Measurements from ENCODE around the gene PIWIL1.

Gene PIWIL1

DNA sequence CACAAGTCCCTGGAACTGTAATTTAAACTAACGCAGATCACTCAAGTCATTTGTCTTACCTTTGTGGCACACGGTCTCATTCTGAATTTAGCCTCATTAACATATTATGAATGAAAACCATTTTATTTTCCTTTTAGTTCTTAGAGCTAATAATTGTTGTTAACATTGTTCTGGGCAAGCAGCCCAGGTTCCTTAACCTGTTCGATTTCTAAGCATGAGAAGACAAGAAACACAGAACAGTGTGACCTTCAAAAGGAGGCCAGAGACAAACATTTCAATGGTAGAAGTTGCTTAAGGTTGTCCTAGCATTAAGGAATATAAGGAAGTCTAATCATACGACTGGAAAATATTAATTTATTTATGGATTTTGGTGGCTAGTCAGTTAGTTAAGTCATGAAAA is 35.2 kb downstream of the PIWIL1 start:
- Mint-ChIP-seq H3K36me3 (peaks cover 0 to 1% of the 10 kb centered on the region in 2 donors), H3K27ac (no peak overlapping the region), H3K4me1 (no peaks in the 10 kb centered on the region), H3K27me3 (peaks cover 5 to 11% of the 10 kb centered on the region in 2 donors), H3K9me3 (peaks cover 0 to 4% of the 10 kb centered on the region in 2 donors), H3K4me3 (no peak overlapping the region)
- DNase-seq: no peak
- no peak for ATAC-seq (replicated peaks)

DNA sequence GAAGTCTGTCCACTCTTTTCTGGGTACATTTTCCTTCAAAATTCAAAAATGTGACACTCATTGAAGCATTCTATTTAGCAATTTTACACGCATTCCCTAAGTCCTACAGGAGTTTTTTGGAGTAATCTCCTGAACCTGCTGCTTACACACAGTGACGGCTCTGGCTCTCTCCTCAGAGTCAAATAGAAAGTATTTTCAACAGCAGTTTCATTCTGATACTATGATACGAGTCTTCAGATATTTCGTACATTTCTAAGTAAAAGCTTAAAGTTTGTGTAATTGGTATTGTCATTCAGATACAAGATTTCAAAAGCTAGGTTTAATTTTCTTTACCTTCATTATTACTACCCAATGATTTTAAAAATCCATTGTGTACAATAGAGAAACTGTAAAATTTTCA is 36.4 kb downstream of the PIWIL1 start:
- Mint-ChIP-seq H3K27ac (no peak overlapping the region), H3K27me3 (peaks cover 0 to 11% of the 10 kb centered on the region in 2 donors), H3K4me3 (no peak overlapping the region), H3K4me1 (no peaks in the 10 kb centered on the region), H3K9me3 (peaks cover 0 to under 1% of the 10 kb centered on the region in 2 donors), H3K36me3 (no peaks in the 10 kb centered on the region)
- DNase-seq (no peak), ATAC-seq (replicated peaks) (no peak)

DNA sequence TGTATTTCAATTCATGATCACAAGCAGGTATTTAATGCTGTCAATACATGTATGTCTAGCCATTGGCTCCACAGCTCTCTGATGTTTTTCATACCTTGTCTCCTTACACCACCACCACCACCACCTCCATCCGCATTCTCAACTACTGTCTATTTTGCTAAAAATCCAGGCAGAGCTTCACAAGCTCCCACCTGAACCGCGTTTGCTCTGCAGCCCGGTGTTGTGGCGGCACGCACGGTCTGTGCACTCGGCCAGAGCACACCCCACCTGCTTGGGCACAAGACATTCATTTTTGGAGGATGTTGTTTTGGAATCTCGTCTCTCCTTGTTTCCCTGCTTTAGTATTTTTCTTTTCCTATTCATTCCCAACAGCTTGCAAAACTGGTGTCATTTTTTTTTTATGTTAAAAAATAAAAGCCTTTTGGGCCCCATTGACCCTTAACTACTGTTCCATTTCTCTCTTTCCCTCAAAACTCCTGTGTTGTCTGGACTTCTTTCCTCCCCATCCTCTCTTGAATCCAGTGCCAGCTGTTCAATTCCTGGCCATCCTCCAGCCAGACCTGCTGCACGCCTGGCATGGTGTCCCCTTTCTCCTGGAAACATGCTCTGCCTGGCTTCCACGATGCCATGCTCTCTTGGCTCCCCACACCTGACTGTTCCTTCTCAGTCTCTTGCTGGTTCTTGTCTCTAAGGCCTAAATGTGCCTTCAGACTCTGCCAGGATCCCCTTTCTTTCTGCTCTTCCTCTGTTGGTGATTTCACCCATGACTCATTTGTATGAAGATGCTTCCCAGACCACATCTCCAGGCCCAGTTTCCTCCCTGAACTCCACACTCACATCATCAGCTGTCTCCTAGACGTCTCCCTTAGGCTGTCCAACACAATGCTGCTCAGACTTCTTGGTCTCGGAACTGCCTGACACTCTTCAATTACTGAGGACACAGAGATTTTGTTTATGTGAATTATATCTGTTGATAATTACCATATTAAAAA is 37.9 kb downstream of the PIWIL1 start:
- Mint-ChIP-seq H3K4me1 (no peaks in the 10 kb centered on the region), H3K27me3 (peaks cover 0 to 11% of the 10 kb centered on the region in 2 donors), H3K27ac (peak overlapping the region; percentile 62)

DNA sequence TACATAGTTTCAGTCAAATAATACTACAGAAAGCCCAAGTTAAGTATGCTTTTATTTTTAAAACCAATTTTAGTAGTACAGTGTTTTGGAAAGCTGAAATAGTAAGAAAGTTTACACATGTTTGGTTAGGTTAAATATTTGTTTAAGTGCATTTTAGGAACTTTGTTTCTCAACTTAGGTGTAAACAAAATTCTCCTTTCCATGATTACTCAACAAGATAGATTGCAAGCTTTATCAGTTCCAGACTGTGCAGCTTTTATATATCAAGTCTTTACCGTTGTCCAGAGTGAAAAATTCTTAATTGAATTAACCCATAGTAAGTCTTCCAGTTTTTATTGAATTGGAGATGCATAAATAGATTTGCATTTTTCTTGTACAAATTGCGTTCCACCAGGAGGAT is 45.1 kb downstream of the PIWIL1 start:
- no peaks in the 10 kb centered on the region for H3K4me1 Mint-ChIP-seq
- no peak overlapping the region for H3K4me3 Mint-ChIP-seq
- H3K9me3 Mint-ChIP-seq: peaks cover 0 to 11% of the 10 kb centered on the region in 2 donors
- no peaks in the 10 kb centered on the region for H3K27me3 Mint-ChIP-seq
- DNase-seq (no peak), ATAC-seq (replicated peaks) (no peak)
- H3K27ac Mint-ChIP-seq: no peak overlapping the region
- H3K36me3 Mint-ChIP-seq: no peaks in the 10 kb centered on the region

More for the DNA sequence above, 37.9 kb downstream of the PIWIL1 start:
- Mint-ChIP-seq H3K4me3 (no peak overlapping the region), H3K36me3 (no peaks in the 10 kb centered on the region), H3K9me3 (no peaks in the 10 kb centered on the region)
- DNase-seq (no peak), ATAC-seq (replicated peaks) (no peak)

DNA sequence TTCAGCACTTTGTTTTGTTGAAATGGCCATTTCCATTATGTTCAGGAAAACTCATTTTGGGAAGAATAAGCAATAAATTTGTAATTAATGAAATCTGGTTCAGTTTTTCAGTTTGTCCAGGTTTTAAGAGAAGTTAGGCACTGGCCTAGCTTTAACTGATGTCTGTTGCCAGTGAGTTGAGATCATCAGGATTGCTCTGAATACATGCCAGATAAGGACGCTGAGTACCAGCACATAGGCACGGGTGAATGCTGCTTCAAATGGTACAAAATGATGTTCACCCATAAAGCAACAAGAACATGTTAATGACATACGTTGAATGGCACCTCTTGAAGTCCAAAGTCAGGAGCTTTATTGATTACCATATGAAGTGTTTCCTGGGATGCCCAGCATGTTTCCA is 46.5 kb downstream of the PIWIL1 start:
- Mint-ChIP-seq H3K4me3 (no peak overlapping the region), H3K9me3 (peaks cover 4 to 14% of the 10 kb centered on the region in 2 donors), H3K4me1 (no peaks in the 10 kb centered on the region), H3K36me3 (no peaks in the 10 kb centered on the region), H3K27me3 (no peaks in the 10 kb centered on the region), H3K27ac (no peak overlapping the region)
- DNase-seq (no peak), ATAC-seq (replicated peaks) (no peak)

DNA sequence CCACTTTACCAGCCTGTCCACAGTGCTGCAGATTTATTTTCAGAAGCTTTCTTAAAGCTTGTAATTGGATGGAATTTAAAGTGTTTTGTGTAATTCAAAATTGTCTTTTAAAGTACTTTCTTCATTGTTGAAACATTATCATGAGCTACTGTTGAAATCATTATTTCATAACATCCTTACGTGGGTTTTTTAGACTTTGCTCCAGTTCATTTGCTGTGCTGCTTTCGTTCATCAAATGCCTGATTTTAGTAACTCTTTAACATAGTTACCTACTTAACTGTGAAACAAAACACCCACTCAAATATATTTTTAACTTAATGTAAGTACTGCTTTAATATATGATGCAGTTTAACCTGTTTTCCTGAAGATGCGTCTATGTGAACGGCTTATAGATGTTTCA is 47.5 kb downstream of the PIWIL1 start:
- ATAC-seq (replicated peaks) (no peak), DNase-seq (no peak)
- Mint-ChIP-seq H3K36me3 (no peaks in the 10 kb centered on the region), H3K27ac (no peak overlapping the region), H3K4me3 (no peak overlapping the region), H3K27me3 (no peaks in the 10 kb centered on the region), H3K9me3 (peaks cover 8 to 14% of the 10 kb centered on the region in 2 donors), H3K4me1 (no peaks in the 10 kb centered on the region)

DNA sequence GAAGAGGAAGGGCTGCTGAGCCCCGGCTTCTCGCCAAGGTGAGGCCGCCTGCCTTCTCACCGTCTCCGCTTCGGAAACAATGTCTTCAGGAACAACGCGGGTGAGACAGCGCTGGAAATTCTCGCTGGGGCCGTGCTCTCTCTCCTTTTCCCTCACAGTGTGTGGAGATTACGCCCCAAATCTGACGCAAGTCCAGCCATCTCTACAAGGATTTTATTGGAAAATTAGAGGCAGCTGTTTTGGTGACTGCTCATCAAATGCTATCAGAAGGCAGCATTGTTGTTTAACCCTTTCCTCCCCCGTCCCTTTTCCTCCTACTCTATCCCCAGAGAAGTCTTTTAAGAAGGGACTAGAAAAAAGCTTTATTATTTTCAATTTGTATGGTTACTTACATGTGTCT is 53.5 kb downstream of the PIWIL1 start:
- Mint-ChIP-seq H3K4me3 (no peak overlapping the region), H3K27me3 (no peaks in the 10 kb centered on the region), H3K27ac (no peak overlapping the region), H3K9me3 (peaks cover 8 to 16% of the 10 kb centered on the region in 2 donors), H3K36me3 (no peaks in the 10 kb centered on the region), H3K4me1 (no peaks in the 10 kb centered on the region)
- DNase-seq (no peak), ATAC-seq (replicated peaks) (no peak)

DNA sequence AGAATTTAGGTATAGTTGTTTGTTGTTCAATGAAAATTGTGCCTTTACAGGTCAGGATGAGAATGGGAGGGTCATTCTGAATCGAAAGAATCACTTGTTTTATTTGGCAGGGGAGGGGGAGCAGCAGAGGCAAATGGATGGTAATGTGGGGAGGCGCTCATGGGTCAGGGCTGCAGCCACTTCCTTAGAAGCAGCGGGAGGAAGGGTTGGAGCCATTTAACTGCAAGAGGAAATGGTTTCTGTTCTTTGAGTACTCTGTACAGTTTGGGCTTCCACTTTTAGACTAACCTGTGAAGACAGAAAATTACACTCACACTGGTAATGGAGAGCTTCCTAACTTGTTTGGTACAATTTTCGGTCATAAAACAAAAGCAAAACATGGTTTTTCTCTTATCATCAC is 57.2 kb downstream of the PIWIL1 start:
- Mint-ChIP-seq H3K4me1 (no peaks in the 10 kb centered on the region), H3K36me3 (no peaks in the 10 kb centered on the region), H3K9me3 (peaks cover 2 to 9% of the 10 kb centered on the region in 2 donors), H3K27ac (no peak overlapping the region), H3K4me3 (no peak overlapping the region), H3K27me3 (no peaks in the 10 kb centered on the region)
- no peak for ATAC-seq (replicated peaks)
- no peak for DNase-seq

DNA sequence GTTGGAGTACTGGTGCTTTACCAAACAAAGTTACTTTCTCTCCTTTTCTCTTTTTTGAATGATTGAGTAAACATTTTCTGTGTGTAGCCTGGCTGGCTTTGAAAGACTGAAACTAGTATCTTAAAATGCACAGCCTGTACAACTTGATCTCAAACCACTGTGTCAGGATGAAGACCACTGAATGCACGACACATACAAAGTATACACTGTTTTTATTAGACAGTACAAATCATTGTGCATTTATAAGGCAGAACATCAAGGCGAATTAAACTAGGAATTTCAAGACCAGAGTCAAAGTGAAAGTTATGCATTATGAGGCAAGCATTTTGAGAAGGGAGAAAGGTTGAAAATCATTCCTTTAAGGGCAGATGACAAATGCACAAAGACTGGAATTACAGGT is 59.0 kb downstream of the PIWIL1 start:
- no peak overlapping the region for H3K27ac Mint-ChIP-seq

DNA sequence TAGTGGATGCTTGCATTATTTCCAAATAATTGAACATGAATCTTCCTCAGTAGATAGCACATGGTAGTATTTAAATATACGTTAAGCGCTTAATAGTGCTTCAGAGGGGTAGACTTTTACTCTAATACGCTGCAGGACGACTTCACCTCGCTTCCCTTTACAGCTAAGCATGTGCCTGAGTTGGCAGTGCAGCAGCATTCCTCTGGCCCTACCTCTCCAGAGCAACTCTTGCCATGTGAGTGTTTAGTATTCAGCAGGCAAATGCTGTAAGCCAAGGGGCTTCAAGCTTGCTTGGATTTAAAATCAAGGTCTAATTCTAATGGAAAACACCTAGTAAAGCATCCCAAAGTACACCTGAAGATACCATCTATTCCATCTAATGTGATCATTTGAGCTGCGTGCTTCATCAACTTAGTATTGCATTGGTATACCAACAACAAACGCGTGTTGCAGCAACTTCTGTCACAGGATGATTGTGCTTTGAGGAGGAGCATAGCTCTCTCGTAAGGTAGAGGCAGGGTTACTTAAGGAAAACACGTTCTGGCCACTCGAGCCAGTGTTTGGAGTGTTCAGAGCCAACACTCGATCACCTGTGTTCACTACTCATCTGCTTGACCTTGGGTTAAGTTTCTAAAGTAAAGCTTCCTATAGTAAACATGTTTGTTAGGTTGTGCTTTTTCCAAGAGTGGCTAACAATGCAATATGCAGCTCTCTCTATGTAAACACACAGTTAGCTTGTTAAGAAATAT is 60.6 kb downstream of the PIWIL1 start:
- no peaks in the 10 kb centered on the region for H3K9me3 Mint-ChIP-seq
- ATAC-seq (replicated peaks): no peak
- no peaks in the 10 kb centered on the region for H3K4me1 Mint-ChIP-seq

More for the DNA sequence above, 59.0 kb downstream of the PIWIL1 start:
- H3K4me3 Mint-ChIP-seq: no peak overlapping the region
- ATAC-seq (replicated peaks) (no peak), DNase-seq (no peak)
- peaks cover under 1 to 6% of the 10 kb centered on the region in 2 donors for H3K27me3 Mint-ChIP-seq
- no peaks in the 10 kb centered on the region for H3K36me3 Mint-ChIP-seq
- no peaks in the 10 kb centered on the region for H3K4me1 Mint-ChIP-seq
- no peaks in the 10 kb centered on the region for H3K9me3 Mint-ChIP-seq

DNA sequence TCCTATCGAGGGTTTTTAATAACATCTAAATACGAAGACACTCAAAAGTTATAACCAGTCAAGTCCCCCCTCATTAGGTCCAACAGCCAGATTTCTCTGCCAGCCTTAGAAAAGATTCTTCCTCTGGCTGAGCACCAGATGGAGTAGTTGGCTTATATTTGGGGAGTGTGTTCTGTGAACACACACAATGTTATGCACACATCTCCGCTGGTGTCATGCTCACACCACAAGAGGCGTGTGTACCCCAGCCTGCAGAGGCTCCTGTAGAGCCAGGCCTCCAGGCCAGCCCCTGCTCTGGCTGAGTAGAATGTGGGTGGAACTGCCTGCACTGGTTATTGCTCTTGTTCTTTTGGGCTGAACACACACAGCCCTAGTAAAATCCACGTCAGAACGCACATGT is 64.0 kb downstream of the PIWIL1 start:
- no peaks in the 10 kb centered on the region for H3K4me1 Mint-ChIP-seq
- peaks cover 6 to 12% of the 10 kb centered on the region in 2 donors for H3K27me3 Mint-ChIP-seq
- ATAC-seq (replicated peaks): peak in 1 of 2 donors; percentile 31
- H3K36me3 Mint-ChIP-seq: no peaks in the 10 kb centered on the region
- no peak for DNase-seq
- H3K9me3 Mint-ChIP-seq: no peaks in the 10 kb centered on the region
- H3K4me3 Mint-ChIP-seq: no peak overlapping the region
- H3K27ac Mint-ChIP-seq: no peak overlapping the region

More for the DNA sequence above, 60.6 kb downstream of the PIWIL1 start:
- DNase-seq: no peak
- no peak overlapping the region for H3K4me3 Mint-ChIP-seq
- H3K27me3 Mint-ChIP-seq: peaks cover 6 to 12% of the 10 kb centered on the region in 2 donors
- no peaks in the 10 kb centered on the region for H3K36me3 Mint-ChIP-seq
- no peak overlapping the region for H3K27ac Mint-ChIP-seq

DNA sequence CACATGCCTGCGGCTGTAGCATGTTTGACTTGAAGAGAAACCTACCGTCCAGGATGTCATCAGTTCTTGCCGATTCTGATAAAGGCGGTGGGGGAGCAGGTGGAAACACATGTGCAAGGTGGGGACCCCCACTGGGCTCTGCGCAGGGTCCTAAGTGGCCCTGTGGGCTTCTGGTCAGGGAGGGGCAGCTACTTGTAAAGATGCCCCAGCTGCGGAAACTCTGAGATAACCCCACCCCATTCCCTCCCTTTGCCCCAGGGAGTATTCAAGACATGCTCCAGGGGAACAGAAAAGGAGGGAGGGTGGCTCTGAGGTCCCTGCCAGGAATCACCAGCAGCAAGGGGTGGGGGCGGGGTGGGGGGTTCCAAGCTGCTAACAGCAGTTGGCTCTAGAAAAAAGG is 67.6 kb downstream of the PIWIL1 start:
- peaks cover 5 to 12% of the 10 kb centered on the region in 2 donors for H3K27me3 Mint-ChIP-seq
- no peaks in the 10 kb centered on the region for H3K36me3 Mint-ChIP-seq
- ATAC-seq (replicated peaks): no peak
- DNase-seq: no peak
- H3K27ac Mint-ChIP-seq: no peak overlapping the region
- no peaks in the 10 kb centered on the region for H3K9me3 Mint-ChIP-seq
- H3K4me3 Mint-ChIP-seq: no peak overlapping the region
- H3K4me1 Mint-ChIP-seq: no peaks in the 10 kb centered on the region

DNA sequence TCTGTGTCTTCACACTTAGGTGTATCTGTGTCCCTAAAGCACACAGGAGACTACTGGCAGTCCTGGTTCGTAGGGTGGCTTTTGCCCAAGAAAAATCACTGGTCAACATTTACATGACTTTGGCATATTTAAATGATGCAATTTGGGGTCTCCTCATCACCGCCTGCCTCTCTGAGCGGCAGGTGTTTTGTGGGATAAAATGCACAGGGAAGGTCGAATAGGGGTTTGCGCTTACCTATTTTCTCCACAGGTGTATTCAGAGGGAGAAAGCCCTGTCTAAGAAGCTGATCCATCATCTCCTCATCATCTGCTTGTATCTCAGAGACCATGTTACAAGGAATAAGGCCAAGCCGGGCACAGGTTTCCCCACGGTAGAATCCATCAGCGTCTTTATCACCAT is 74.7 kb downstream of the PIWIL1 start:
- Mint-ChIP-seq H3K4me3 (no peak overlapping the region), H3K4me1 (no peaks in the 10 kb centered on the region), H3K27ac (no peak overlapping the region), H3K9me3 (no peaks in the 10 kb centered on the region), H3K27me3 (no peaks in the 10 kb centered on the region), H3K36me3 (no peaks in the 10 kb centered on the region)
- DNase-seq (no peak), ATAC-seq (replicated peaks) (no peak)

DNA sequence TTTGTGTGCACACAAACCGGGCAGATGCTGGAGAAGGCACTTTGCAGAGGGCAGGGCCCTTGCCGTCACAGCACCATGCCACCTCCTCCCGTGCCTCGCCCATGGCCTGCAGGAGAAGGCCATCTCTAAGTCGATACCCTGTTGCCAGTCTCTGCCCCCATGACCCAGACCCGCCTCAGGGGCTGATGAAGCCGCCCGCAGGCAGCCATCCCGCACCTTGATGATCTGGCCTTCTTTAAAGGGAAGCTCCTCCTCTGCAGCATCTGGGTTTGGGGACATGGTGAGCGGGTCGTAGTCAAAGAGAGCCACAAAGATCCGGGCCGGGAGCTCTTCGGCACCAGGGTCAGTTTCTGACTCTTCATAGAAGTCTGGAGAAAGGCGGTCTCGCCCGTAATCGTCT is 76.2 kb downstream of the PIWIL1 start:
- no peaks in the 10 kb centered on the region for H3K36me3 Mint-ChIP-seq
- no peak for DNase-seq
- no peak for ATAC-seq (replicated peaks)
- peaks cover 4 to 5% of the 10 kb centered on the region in 2 donors for H3K27me3 Mint-ChIP-seq
- H3K4me1 Mint-ChIP-seq: no peaks in the 10 kb centered on the region
- peaks cover 0 to 1% of the 10 kb centered on the region in 2 donors for H3K9me3 Mint-ChIP-seq
- no peak overlapping the region for H3K27ac Mint-ChIP-seq
- H3K4me3 Mint-ChIP-seq: no peak overlapping the region
